Measurements from ENCODE around the gene EARS2. TPM values are rescaled to one million over a fixed set of nuclear protein-coding genes. Genes with fewer than 3 reads are reported as not detected.

The EARS2 gene
- polyA plus RNA-seq, 1 donor: 23.0 TPM

DNA sequence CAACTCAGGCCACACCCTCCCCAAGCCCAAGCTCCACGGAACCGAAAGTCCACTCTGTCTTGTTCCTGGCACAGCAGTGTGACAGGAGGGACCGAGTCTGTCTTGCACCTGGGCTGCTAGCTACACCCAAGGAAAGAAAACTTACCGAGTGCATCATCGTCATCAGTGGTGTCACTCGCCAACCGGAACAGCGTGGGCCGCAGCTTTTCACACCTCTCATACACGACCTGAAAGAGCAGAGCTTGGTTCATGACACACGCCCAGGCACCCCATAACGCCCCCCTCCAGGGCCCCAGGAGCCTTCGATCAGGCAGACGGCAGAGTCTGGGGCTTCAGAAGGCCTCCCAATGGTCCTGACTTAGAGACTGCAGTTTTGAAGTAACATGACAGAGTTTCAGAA, 74.4 kb downstream of the EARS2 start:
- H3K9me3 ChIP-seq (ENCODE audit: control insufficient read depth, low read depth, low read length): no peaks in the 10 kb centered on the region
- H3K27ac ChIP-seq (ENCODE audit: low read length): no peak overlapping the region
- no peaks in the 10 kb centered on the region for H3K27me3 ChIP-seq (ENCODE audit: control insufficient read depth, insufficient read depth, low read length)
- no peak for DNase-seq
- H3K4me1 ChIP-seq (ENCODE audit: control insufficient read depth, insufficient read depth, low read length): no peaks in the 10 kb centered on the region
- peaks cover 87% of the 10 kb centered on the region for H3K36me3 ChIP-seq (ENCODE audit: control insufficient read depth, insufficient read depth, low read length)
- no peak overlapping the region for H3K4me3 ChIP-seq (ENCODE audit: low read length)
- no CpG with 5 or more reads among the region's 14 CpGs for WGBS (ENCODE audit: insufficient coverage, low lambda C conversion rate)

DNA sequence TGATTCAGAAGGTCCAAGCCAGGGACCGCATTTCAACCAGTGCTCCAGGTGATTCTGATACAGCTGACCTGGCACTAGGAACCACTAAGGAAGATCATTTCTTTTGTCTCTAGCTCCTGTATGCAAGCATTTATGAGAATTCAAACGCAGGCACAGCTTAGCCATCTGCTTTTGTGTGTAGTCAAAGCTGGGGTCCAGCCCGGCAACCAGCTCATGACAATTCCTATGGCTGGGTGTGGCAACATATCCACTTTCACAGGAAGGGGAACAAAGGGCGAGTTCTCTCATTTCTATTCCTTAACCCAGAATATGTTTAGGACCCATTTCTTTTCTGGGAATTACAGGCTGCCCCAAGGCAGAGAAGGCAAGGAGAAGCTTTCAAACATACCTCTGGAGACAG, 76.9 kb downstream of the EARS2 start:
- DNase-seq: no peak
- Histone ChIP-seq H3K4me1 (ENCODE audit: control insufficient read depth, insufficient read depth, low read length) (no peaks in the 10 kb centered on the region), H3K27me3 (ENCODE audit: control insufficient read depth, insufficient read depth, low read length) (no peaks in the 10 kb centered on the region), H3K36me3 (ENCODE audit: control insufficient read depth, insufficient read depth, low read length) (peaks cover 82% of the 10 kb centered on the region), H3K4me3 (ENCODE audit: low read length) (no peak overlapping the region), H3K27ac (ENCODE audit: low read length) (no peak overlapping the region), H3K9me3 (ENCODE audit: control insufficient read depth, low read depth, low read length) (no peaks in the 10 kb centered on the region)
- WGBS (ENCODE audit: insufficient coverage, low lambda C conversion rate): no CpG with 5 or more reads among the region's 4 CpGs

- Histone ChIP-seq H3K9me3 (ENCODE audit: control insufficient read depth, low read depth, low read length) (no peaks in the 10 kb centered on the region), H3K4me3 (ENCODE audit: low read length) (no peak overlapping the region), H3K4me1 (ENCODE audit: control insufficient read depth, insufficient read depth, low read length) (no peaks in the 10 kb centered on the region), H3K27ac (ENCODE audit: low read length) (no peak overlapping the region), H3K27me3 (ENCODE audit: control insufficient read depth, insufficient read depth, low read length) (no peaks in the 10 kb centered on the region), H3K36me3 (ENCODE audit: control insufficient read depth, insufficient read depth, low read length) (peaks cover 84% of the 10 kb centered on the region)
- DNase-seq: no peak
- no CpG with 5 or more reads among the region's 3 CpGs for whole genome bisulfite sequencing (ENCODE audit: insufficient coverage, low lambda C conversion rate)
These were observed 78.0 kb downstream of the EARS2 start for GRCh38 chr16:23479138-23479537.

- no CpG with 5 or more reads among the region's 3 CpGs for WGBS (ENCODE audit: insufficient coverage, low lambda C conversion rate)
- Histone ChIP-seq H3K4me1 (ENCODE audit: control insufficient read depth, insufficient read depth, low read length) (no peaks in the 10 kb centered on the region), H3K27ac (ENCODE audit: low read length) (no peak overlapping the region), H3K27me3 (ENCODE audit: control insufficient read depth, insufficient read depth, low read length) (no peaks in the 10 kb centered on the region), H3K9me3 (ENCODE audit: control insufficient read depth, low read depth, low read length) (no peaks in the 10 kb centered on the region), H3K36me3 (ENCODE audit: control insufficient read depth, insufficient read depth, low read length) (peaks cover 89% of the 10 kb centered on the region), H3K4me3 (ENCODE audit: low read length) (no peak overlapping the region)
- no peak for DNase-seq
These were observed 78.6 kb downstream of the EARS2 start for GRCh38 chr16:23478566-23478965.

DNA sequence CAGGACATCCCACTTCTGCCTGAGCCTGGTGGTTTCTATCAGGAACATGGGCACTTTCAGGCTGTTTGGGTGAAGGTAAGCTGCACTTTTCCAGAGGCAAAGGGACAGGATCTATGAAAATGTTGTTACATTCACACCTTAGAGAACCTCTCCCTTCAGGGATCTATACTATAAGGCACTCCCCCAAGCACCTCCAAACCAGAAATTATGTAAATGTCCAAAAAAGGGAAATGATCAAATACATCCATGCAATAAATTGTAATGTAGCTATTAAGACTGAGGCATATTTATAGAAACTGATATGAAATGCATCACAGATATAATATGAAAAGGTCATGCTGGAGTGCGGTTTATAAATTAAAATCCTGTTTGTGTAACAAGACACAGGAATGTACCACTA, 80.9 kb downstream of the EARS2 start:
- Histone ChIP-seq H3K9me3 (ENCODE audit: control insufficient read depth, low read depth, low read length) (no peaks in the 10 kb centered on the region), H3K4me1 (ENCODE audit: control insufficient read depth, insufficient read depth, low read length) (no peaks in the 10 kb centered on the region), H3K36me3 (ENCODE audit: control insufficient read depth, insufficient read depth, low read length) (peaks cover 82% of the 10 kb centered on the region), H3K27me3 (ENCODE audit: control insufficient read depth, insufficient read depth, low read length) (no peaks in the 10 kb centered on the region), H3K27ac (ENCODE audit: low read length) (no peak overlapping the region), H3K4me3 (ENCODE audit: low read length) (no peak overlapping the region)
- no peak for DNase-seq
- WGBS (ENCODE audit: insufficient coverage, low lambda C conversion rate): 83% methylated on average over 1 of the region's 1 CpG

Other genes starting within 250 kb of the EARS2 start
- 23.1 TPM for gene COG7, start 104.2 kb downstream of the EARS2 start, polyA plus RNA-seq
- gene GGA2, start 46.9 kb downstream of the EARS2 start, polyA plus RNA-seq: 88.5 TPM
- gene UBFD1, start 377 bp upstream of the EARS2 start, polyA plus RNA-seq: 44.3 TPM
- gene NDUFAB1, start 39.0 kb upstream of the EARS2 start, polyA plus RNA-seq: 117 TPM
- gene PALB2, start 84.0 kb upstream of the EARS2 start, polyA plus RNA-seq: 17.3 TPM
- 54.0 TPM for gene DCTN5, start 84.1 kb upstream of the EARS2 start, polyA plus RNA-seq
- gene PLK1, start 121.5 kb upstream of the EARS2 start, polyA plus RNA-seq: 13.0 TPM
- gene ERN2, start 155.9 kb upstream of the EARS2 start, polyA plus RNA-seq: 17.6 TPM
- 195 TPM for gene CHP2, start 197.7 kb upstream of the EARS2 start, polyA plus RNA-seq